HCT116 (cell line): ENCODE results near the gene TMEM168. TPM values are rescaled to one million over a fixed set of nuclear protein-coding genes. Genes with fewer than 3 reads are reported as not detected.

ENCODE experiments used
- ATAC-seq: fragments of 200-7000 bp; cut with Tn5 transposase; 2 replicates; pipeline ENCODE4 v1.9.1; 2020; ENCODE audit warnings: mild to moderate bottlenecking, moderate library complexity
- BruUV-seq: library from RNA; stranded (reverse); fragments of 400-500 nt; replicated peaks from 2 replicates; lab custom pipeline; 2021; lab: Mats Ljungman, UMichigan
- CTCF ChIA-PET: fragments of 300-600 bp; sonication (Branson Sonifier 250); formaldehyde crosslinking; loops from one replicate; lab custom pipeline; 2021; ENCODE audit warnings: antibody characterized with exemption; lab: Charles Lee
- POLR2A ChIA-PET: fragments of 300-600, 350-600 bp; sonication (Branson Sonifier 250); formaldehyde crosslinking; loops from one replicate; lab custom pipeline; 2021; ENCODE audit warnings: antibody characterized with exemption; lab: Charles Lee
- RAD21 ChIA-PET, 2 experiments: fragments of 300-600 bp; sonication (Branson Sonifier 250); formaldehyde crosslinking; loops; one replicate each; lab custom pipeline; 2023; ENCODE audit warnings: low total read pairs in 2 of 2; ENCODE audit not compliant: uncharacterized antibody in 2 of 2, unreplicated experiment in 2 of 2, low non-redundant PET in 1 of 2; lab: Charles Lee
- DNase-seq: peaks from one replicate; pipeline ENCODE4 v3.0.0-alpha.2; 2010; ENCODE audit warnings: low read depth, low spot score
- H2AFZ ChIP-seq: fragments of 200-600 bp; shearing (Covaris generic), sonication (generic); 2 replicates; pipeline ENCODE4 v1.6.1; 2017; ENCODE audit warnings: low read depth, mixed run types, mixed read lengths, antibody characterized with exemption, low read length; ENCODE audit not compliant: poor library complexity, severe bottlenecking
- H3K27ac ChIP-seq: 2 replicates; pipeline ENCODE4 v1.5.1; 2012; ENCODE audit warnings: low read depth, low read length
- H3K27me3 ChIP-seq: fragments of 200-600 bp; sonication (generic); 2 replicates; pipeline ENCODE4 v1.6.1; 2016; ENCODE audit warnings: mixed run types, low read length, mixed read lengths; ENCODE audit not compliant: insufficient read depth
- H3K36me3 ChIP-seq, 2 experiments: fragments of 200-500 bp in 1 of 2; fragments of 200-600 bp in 1 of 2; sonication (Bioruptor generic) in 1 of 2; sonication (generic) in 1 of 2; 2 replicates each; pipeline versions ENCODE4 v1.5.1 to v1.6.1; 2014 to 2016; ENCODE audit warnings: low read length in 2 of 2, inconsistent platforms in 1 of 2, mixed read lengths in 1 of 2, mixed run types in 1 of 2; ENCODE audit not compliant: insufficient read depth in 2 of 2, control insufficient read depth in 1 of 2
- H3K4me1 ChIP-seq, 2 experiments: fragments of 200-600 bp in 1 of 2; sonication (generic) in 1 of 2; 2 replicates each; pipeline versions ENCODE4 v1.5.1 to v1.6.1; 2012 to 2017; ENCODE audit warnings: low read length in 2 of 2, inconsistent platforms in 1 of 2, mild to moderate bottlenecking in 1 of 2, mixed read lengths in 1 of 2, mixed run types in 1 of 2, moderate library complexity in 1 of 2; ENCODE audit not compliant: insufficient read depth in 2 of 2, control insufficient read depth in 1 of 2
- H3K4me2 ChIP-seq: fragments of 200-600 bp; sonication (generic); 2 replicates; pipeline ENCODE4 v1.6.1; 2017; ENCODE audit warnings: mixed run types, low read length, mixed read lengths
- H3K4me3 ChIP-seq, 2 experiments: fragments of 200-600 bp in 1 of 2; sonication (generic) in 1 of 2; replicated peaks in 1 of 2; 2 replicates each; pipeline ENCODE4 v1.5.1; 2011 to 2016; ENCODE audit warnings: low read length in 2 of 2, control low read depth in 1 of 2, low read depth in 1 of 2, mild to moderate bottlenecking in 1 of 2, mixed read lengths in 1 of 2, mixed run types in 1 of 2
- H3K79me2 ChIP-seq: fragments of 200-600 bp; sonication (generic); 2 replicates; pipeline ENCODE4 v1.6.1; 2017; ENCODE audit warnings: mild to moderate bottlenecking, mixed run types, low read length, moderate library complexity, mixed read lengths; ENCODE audit not compliant: insufficient read depth
- H3K9ac ChIP-seq: fragments of 200-600 bp; sonication (generic); 2 replicates; pipeline ENCODE4 v1.6.1; 2016; ENCODE audit warnings: low read length, mixed read lengths
- H3K9me2 ChIP-seq: fragments of 200-600 bp; sonication (generic), shearing (Covaris generic); 2 replicates; pipeline ENCODE4 v1.6.1; 2017; ENCODE audit warnings: mixed run types, mild to moderate bottlenecking, moderate library complexity; ENCODE audit not compliant: insufficient read depth
- H3K9me3 ChIP-seq, 2 experiments: fragments of 200-500 bp in 1 of 2; fragments of 200-600 bp in 1 of 2; sonication (Bioruptor generic) in 1 of 2; sonication (generic) in 1 of 2; 2 replicates each; pipeline ENCODE4 v1.6.1; 2014 to 2017; ENCODE audit warnings: low read length in 2 of 2, mixed read lengths in 2 of 2, inconsistent platforms in 1 of 2, low read depth in 1 of 2, mild to moderate bottlenecking in 1 of 2, mixed run types in 1 of 2, moderate library complexity in 1 of 2; ENCODE audit not compliant: control insufficient read depth in 1 of 2, insufficient read depth in 1 of 2
- H4K20me1 ChIP-seq: fragments of 200-600 bp; sonication (generic), shearing (Covaris generic); 2 replicates; pipeline ENCODE4 v1.6.1; 2017; ENCODE audit warnings: mixed run types, mild to moderate bottlenecking, moderate library complexity; ENCODE audit not compliant: insufficient read depth
- CBX3 ChIP-seq: IDR thresholded peaks from 2 replicates; pipeline ENCODE4 v1.6.1; 2012; ENCODE audit warnings: low read depth
- CEBPB ChIP-seq: IDR thresholded peaks from 2 replicates; pipeline ENCODE4 v1.6.1; 2012; ENCODE audit warnings: low read depth
- CTCF ChIP-seq, 3 experiments: fragments of 200-600 bp in 1 of 3; sonication (generic) in 1 of 3; IDR thresholded peaks in 2 of 3; conservative IDR thresholded peaks in 1 of 3; 2 replicates each; pipeline ENCODE4 v1.5.1; 2012 to 2017; ENCODE audit warnings: low read depth in 2 of 3, low read length in 2 of 3, antibody characterized with exemption in 1 of 3, borderline replicate concordance in 1 of 3, control low read depth in 1 of 3, mild to moderate bottlenecking in 1 of 3, mixed read lengths in 1 of 3, mixed run types in 1 of 3, moderate library complexity in 1 of 3; ENCODE audit not compliant: insufficient read depth in 1 of 3
- EGR1 ChIP-seq: IDR thresholded peaks from 2 replicates; pipeline ENCODE4 v1.6.1; 2012; ENCODE audit warnings: low read depth
- ELF1 ChIP-seq: IDR thresholded peaks from 2 replicates; pipeline ENCODE4 v1.6.1; 2012; ENCODE audit warnings: low read depth, borderline replicate concordance
- EZH2 ChIP-seq: fragments of 200-600 bp; sonication (generic); IDR thresholded peaks from 2 replicates; pipeline ENCODE4 v1.6.1; 2017; ENCODE audit warnings: antibody characterized with exemption, mixed run types
- EZH2phosphoT487 ChIP-seq: fragments of 200-600 bp; IDR thresholded peaks from 2 replicates; pipeline ENCODE4 v1.6.1; 2018; ENCODE audit warnings: antibody characterized with exemption, borderline replicate concordance
- FOSL1 ChIP-seq: IDR thresholded peaks from 2 replicates; pipeline ENCODE4 v1.6.1; 2012; ENCODE audit warnings: low read depth
- JUND ChIP-seq: IDR thresholded peaks from 2 replicates; pipeline ENCODE4 v1.6.1; 2012
- POLR2A ChIP-seq: IDR thresholded peaks from 2 replicates; pipeline ENCODE4 v1.7.0; 2011; ENCODE audit warnings: borderline replicate concordance; ENCODE audit not compliant: insufficient read depth, insufficient read length; ENCODE audit errors: extremely low read depth
- RAD21 ChIP-seq: IDR thresholded peaks from 2 replicates; pipeline ENCODE4 v1.6.1; 2012; ENCODE audit warnings: low read depth, mild to moderate bottlenecking
- SRF ChIP-seq: IDR thresholded peaks from 2 replicates; pipeline ENCODE4 v1.6.1; 2012; ENCODE audit warnings: low read depth
- TCF7L2 ChIP-seq: IDR thresholded peaks from 2 replicates; pipeline ENCODE4 v1.7.0; 2011; ENCODE audit warnings: borderline replicate concordance, inconsistent platforms; ENCODE audit not compliant: insufficient read depth, insufficient read length; ENCODE audit errors: extremely low read depth
- YY1 ChIP-seq: IDR thresholded peaks from 2 replicates; pipeline ENCODE4 v1.6.1; 2011; ENCODE audit warnings: low read length, low read depth, moderate library complexity, mild to moderate bottlenecking; ENCODE audit not compliant: insufficient replicate concordance; ENCODE audit errors: extremely low read depth
- ZBTB33 ChIP-seq: IDR thresholded peaks from 2 replicates; pipeline ENCODE4 v1.6.1; 2011; ENCODE audit warnings: mild to moderate bottlenecking, low read length, moderate library complexity; ENCODE audit not compliant: insufficient replicate concordance; ENCODE audit errors: extremely low read depth
- ZFX ChIP-seq: fragments of 450-650 bp; IDR thresholded peaks from 2 replicates; pipeline ENCODE4 v1.6.1; 2017
- ZNF274 ChIP-seq: fragments of 200-500 bp; sonication (Bioruptor generic); IDR thresholded peaks from 2 replicates; pipeline ENCODE4 v1.6.1; 2014; ENCODE audit warnings: mild to moderate bottlenecking, low read depth, low read length, inconsistent platforms
- intact Hi-C: fragments of 100-400 bp; cut with micrococcal nuclease; formaldehyde crosslinking; loops from 2 replicates; pipeline ENCODE4 v1.10.0; 2022
- total RNA-seq: library from RNA; stranded (reverse); gene quantifications from one replicate; pipeline ENCODE4 v1.2.1, GENCODE V29; 2021; ENCODE audit not compliant: unreplicated experiment

TMEM168 gene
- total RNA-seq, 1 experiment from 2014 or later: 16.5 TPM

- POLR2A ChIA-PET: interaction anchor here (0.5 to 1.1 kb wide), 2 partner anchors 28 to 216 kb away, joined by 3 to 7 read pairs; no protein-coding TSS in a partner anchor
- TF ChIP-seq CEBPB (no peak), SRF (no peak), EGR1 (no peak)
- TF ChIP-seq, all 23 proteins: peak for 0
- CTCF ChIA-PET: no interaction called here
These were observed 758 bp downstream of the TMEM168 start for GRCh38 chr7:112789453-112789816.

GRCh38 chr7:112788778-112789343 is 1.3 kb downstream of the TMEM168 start:
- intact Hi-C loops: no loop called here
- Histone ChIP-seq H3K4me3 (peak overlapping the region; percentile 75 to 92), H3K27ac (peak overlapping the region; percentile 81; the same call in 1 of the 2 replicates), H3K4me2 (peak overlapping the region; percentile 98), H4K20me1 (no peaks in the 10 kb centered on the region), H3K79me2 (peaks cover 45% of the 10 kb centered on the region), H3K9me2 (0 out of 2 replicates have a peak, but pooled peaks cover 4% of the 10 kb centered on the region), H3K9ac (peak overlapping the region; percentile 79), H3K27me3 (no peaks in the 10 kb centered on the region), H3K9me3 (no peaks in the 10 kb centered on the region), H3K36me3 (0 out of 4 replicates have a peak, but pooled peaks cover 0 to 9% of the 10 kb centered on the region in 2 experiments), H3K4me1 (peaks cover 4 to 13% of the 10 kb centered on the region in 2 experiments; a peak in 2 of 4 replicates), H2AFZ (no peak overlapping the region)
- ATAC-seq (no peak), DNase-seq (no peak)
- no TSS peak for BruUV-seq
- ChIA-PET RAD21 (no interaction called here), POLR2A (no interaction called here), CTCF (no interaction called here)
- no peak for TF ChIP-seq ZNF274
- no peak for TF ChIP-seq FOSL1
- TF ChIP-seq EZH2phosphoT487: no peak
- TF ChIP-seq EZH2: no peak
- no peak for TF ChIP-seq POLR2A
- no peak for TF ChIP-seq RAD21
- no peak for TF ChIP-seq ZBTB33
- no peak for TF ChIP-seq ZFX
- no peak for TF ChIP-seq SRF
- no peak for TF ChIP-seq CTCF (IDR thresholded peaks at IDR 0.05 in 2 of 3, conservative IDR thresholded peaks at IDR 0.05 in 1 of 3; ENCODE audit: borderline replicate concordance in 1 of 3, insufficient read depth in 1 of 3, low read depth in 2 of 3, low read length in 2 of 3)
- no peak for TF ChIP-seq TCF7L2
- no peak for TF ChIP-seq YY1
- TF ChIP-seq CEBPB: no peak
- TF ChIP-seq ELF1: no peak
- no peak for TF ChIP-seq CBX3
- no peak for TF ChIP-seq JUND

More at GRCh38 chr7:112789453-112789816, 758 bp downstream of the TMEM168 start:
- peak overlapping the region; percentile 90 for H2AFZ ChIP-seq
- H3K4me3 ChIP-seq: peak overlapping the region; percentile 75 to 92
- H3K79me2 ChIP-seq: peaks cover 40% of the 10 kb centered on the region
- no peak for DNase-seq
- H3K36me3 ChIP-seq: 0 out of 4 replicates have a peak, but pooled peaks cover 0 to 3% of the 10 kb centered on the region in 2 experiments
- RAD21 ChIA-PET: no interaction called here
- intact Hi-C loops: no loop called here
- peaks cover 4 to 13% of the 10 kb centered on the region in 2 experiments; a peak in 2 of 4 replicates for H3K4me1 ChIP-seq
- peak overlapping the region; percentile 79 for H3K9ac ChIP-seq
- H3K27me3 ChIP-seq: no peaks in the 10 kb centered on the region
- no peaks in the 10 kb centered on the region for H4K20me1 ChIP-seq
- H3K27ac ChIP-seq: peak overlapping the region; percentile 81
- H3K9me3 ChIP-seq: no peaks in the 10 kb centered on the region
- H3K9me2 ChIP-seq: 0 out of 2 replicates have a peak, but pooled peaks cover 4% of the 10 kb centered on the region
- peak; percentile 1; the same call in 1 of the 2 replicates for ATAC-seq
- BruUV-seq: no TSS peak
- peak overlapping the region; percentile 98 for H3K4me2 ChIP-seq
